ENCODE data around the gene WNT4.

GRCh38 chr1:22188914-22189313, 46.0 kb upstream of the WNT4 start:
- TF ChIP-seq CTCF (IDR thresholded peaks at IDR 0.05 in 4 of 5, conservative IDR thresholded peaks at IDR 0.05 in 1 of 5) = no peak
- no peak for TF ChIP-seq POLR2A (IDR thresholded peaks at IDR 0.05)

Data from gastrocnemius medialis (tissue), 4 donors.